NCI-H526 (cell line): ENCODE results near the gene PDYN.

ENCODE experiments used
- DNase-seq, 2 experiments: peaks; one replicate each; lab custom pipeline; 2025; lab: John Stamatoyannopoulos, UW

PDYN gene

DNA sequence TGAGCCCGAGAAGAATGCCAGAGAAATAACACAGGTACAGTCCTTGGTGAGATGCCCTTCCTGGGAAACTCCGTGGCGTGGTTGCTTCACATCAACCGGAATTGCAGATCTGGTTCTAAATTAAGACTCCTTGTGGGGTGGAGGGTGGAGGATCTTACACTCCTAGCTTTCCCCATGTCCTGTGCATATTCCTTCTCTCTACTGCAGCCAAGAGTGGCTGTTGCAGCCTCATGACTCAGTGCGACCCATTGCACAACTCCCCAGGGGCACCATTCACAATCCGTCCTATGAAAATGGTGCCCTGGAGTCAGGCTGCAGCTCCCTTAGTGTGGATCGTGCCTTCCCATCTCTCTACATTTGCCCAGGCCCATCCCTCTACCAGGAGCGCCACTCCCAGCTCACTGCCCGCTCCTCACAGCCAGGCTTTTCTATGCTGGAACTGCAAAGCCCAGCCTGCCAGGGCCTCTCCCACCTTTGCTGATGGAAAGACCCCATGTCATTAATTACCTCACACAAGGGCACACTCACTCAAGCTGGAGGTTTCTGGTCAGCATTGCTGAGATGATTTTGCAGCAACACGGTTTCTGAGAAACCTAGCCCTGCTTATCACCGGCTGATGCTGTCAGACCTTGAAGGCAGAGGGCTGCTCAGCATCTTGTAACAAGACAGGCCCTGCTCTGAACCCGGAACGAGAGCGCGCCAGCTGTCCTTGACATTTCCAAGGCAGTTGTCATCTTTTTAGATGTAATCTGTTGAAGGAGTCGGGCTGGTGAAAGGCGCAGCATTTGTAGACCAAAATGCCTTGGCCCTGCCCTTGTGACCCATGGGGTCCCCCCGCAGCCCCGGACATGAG is 58.9 kb downstream of the PDYN start:
- no peak for DNase-seq

DNA sequence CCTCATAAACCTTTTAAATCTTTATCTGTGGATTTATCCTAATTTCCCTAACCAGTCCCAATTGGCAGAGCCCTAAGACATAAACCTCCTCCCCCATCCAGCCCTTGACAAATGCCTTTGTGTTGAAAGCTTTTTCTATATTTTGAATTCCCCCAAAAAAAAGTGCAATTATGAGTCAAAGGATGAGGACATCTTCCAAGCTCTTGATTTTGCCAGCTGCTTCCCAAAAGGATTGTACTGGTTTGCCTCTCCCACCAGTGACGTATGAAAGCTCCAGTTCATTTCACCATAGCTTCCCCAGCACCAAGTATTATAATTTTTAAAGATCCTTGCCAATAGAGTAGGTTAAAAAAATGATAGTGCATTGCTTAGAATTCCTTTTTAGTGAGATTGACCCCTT is 59.7 kb downstream of the PDYN start:
- DNase-seq = no peak

DNA sequence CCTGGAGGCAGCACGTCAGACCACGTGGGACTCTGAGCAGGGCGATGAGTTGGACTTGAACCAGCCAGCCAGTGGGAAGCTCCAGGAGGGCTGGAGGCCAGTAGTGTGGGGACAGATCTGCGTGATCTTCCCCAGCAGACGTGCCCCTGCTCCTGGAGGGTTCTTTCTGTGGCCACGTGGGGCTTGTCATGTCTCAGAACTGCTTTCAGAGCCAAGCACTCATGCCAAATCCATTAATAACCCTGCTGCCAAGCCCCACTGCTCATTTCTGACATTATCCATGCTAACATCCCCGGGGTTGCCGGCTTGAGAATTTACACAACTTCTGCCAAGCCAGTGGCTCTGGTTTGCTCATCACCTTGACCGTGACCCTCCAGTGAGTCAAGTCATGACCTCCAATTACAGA is 60.4 kb downstream of the PDYN start:
- DNase-seq = no peak

DNA sequence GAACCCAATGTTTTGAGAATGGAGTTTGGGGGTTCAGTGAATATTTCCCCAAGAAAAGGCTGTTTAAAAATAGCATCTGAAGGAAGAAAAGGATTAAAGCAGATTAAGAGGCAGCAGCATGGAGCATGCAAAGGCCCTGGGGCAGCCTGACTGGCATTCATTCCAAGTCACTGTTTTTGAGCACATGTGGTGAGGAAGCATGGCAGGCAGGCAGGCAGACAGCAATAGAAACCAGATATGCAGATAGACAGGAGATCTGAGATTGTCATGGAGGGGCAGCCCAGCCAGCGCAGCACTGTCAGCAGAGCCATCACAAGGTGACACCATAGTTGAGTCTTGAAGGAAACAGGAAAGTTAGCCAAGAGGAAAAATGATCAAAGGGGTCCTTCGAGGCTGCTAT is 60.9 kb downstream of the PDYN start:
- DNase-seq = no peak

DNA sequence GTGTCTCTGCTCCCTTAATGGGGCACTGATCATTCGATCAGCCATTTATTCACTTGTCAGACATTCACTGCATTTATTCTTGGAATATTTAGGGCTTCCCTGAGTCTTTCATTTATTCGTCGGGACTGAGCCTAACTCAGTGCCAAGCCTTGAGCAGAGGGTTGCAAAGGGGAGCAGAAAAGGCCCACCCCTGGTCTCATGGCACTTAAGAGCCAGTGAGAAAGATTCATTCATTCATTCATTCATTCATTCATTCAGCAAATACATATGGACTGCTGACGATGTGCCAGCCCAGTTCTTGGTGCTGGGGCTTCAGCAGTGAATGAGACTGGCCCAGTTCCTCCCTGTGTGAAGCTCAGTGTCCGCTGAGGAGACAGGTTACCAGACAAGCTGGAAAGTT is 62.0 kb downstream of the PDYN start:
- DNase-seq = no peak

DNA sequence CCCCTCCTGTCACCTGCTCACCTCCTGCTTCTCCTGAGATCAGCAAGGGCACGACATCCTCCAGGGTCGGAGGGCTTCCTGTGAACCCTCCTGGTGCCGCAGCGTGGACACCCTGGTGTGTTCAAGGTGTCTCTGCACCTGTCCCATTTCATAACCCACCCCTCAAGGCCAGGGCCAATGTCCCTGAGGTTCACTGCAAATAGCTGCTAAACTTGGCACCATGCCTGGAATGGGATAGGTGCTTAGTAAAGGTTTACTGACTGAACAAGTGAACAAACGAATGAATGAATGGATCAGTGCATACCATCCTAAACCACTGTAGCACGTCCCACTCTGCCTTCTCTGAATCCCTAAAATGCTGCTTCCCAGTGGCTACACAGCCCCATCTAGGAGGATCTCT is 63.7 kb downstream of the PDYN start:
- no peak for DNase-seq

DNA sequence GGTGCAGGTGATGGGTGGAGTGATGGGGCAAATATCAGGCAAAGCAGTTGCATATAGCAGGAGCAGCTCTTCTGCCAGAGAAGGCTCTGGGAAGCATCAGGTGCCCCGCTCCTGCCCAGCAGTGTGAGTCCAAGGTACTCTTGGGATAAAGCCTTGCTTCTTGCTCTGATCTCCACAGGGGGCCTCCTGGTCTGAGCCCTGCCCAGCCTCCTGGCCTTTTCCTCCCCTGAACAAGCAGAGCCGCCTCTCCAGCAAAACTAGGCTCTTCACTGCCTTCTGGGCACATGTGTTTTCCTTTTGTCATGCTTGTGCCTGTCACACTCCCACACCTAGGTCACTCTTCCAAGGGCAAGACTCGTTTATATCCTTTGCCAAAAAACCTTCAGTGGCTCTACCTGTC is 64.4 kb downstream of the PDYN start:
- no peak for DNase-seq

DNA sequence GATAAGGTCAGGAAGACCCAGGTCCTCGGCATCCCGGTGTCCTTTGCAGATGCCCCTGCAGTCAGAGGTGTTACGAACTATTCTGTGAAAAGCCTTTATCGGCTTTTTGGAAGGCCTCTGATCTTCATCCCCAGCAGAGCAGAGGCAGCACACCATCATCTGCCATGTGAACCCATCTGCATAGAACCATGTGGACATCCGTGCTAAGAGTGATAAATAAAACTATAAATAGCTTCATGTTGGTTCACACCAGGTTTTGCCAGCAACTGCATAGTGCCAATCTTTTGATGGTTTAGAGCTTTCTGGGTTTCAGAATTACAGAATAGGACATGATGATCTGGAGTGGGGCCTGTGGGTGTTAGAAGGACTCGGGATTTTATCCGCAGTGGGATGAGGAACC is 65.1 kb downstream of the PDYN start:
- no peak for DNase-seq
